ENCODE data around the gene CCDC92. TPM values are rescaled to one million over a fixed set of nuclear protein-coding genes. Genes with fewer than 3 reads are reported as not detected.
"Not testable (repeated sequence)": the region's sequence is repeated elsewhere in the genome, so short reads cannot be mapped to it uniquely, and the experiment has no call there.

Gene CCDC92
- total RNA-seq, 2 donors from 2014 or later: 34.4 to 39.2 TPM

- no peaks in the 10 kb centered on the region for H3K27me3 ChIP-seq
- DNase-seq (ENCODE audit: low spot score): no peak
- H3K9me3 ChIP-seq: no peaks in the 10 kb centered on the region
- H3K4me1 ChIP-seq: no peaks in the 10 kb centered on the region
- no peak overlapping the region for H3K27ac ChIP-seq
- H3K36me3 ChIP-seq: no peaks in the 10 kb centered on the region
- no peak overlapping the region for H3K4me3 ChIP-seq
- TF ChIP-seq CTCF (IDR thresholded peaks at IDR 0.05): no peak
Measured at GRCh38 chr12:123917337-123917850, 55.2 kb downstream of the CCDC92 start.

DNA sequence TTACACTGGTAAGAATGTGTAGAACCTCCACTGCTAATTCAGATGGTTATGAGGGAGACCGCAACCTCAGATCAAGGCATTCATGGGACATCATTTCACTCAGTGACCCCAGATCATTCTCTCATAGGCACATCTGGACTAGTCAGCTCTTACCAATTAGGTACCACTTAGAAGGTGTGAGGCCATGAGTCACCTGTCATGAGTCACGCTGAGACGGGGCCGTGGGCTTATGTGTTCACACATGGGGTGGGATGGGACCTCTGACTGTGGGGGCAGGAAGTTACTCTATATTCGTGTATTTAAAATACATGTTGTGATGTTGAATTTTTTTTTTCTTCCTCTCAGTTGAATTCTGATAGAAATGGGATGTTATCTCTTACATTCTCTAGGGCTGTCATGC, 55.9 kb downstream of the CCDC92 start:
- no peak for TF ChIP-seq CTCF (IDR thresholded peaks at IDR 0.05)
- H3K4me1 ChIP-seq: no peaks in the 10 kb centered on the region
- no peak for DNase-seq (ENCODE audit: low spot score)
- H3K4me3 ChIP-seq: no peak overlapping the region
- H3K27ac ChIP-seq: no peak overlapping the region
- H3K9me3 ChIP-seq: no peaks in the 10 kb centered on the region
- no peaks in the 10 kb centered on the region for H3K27me3 ChIP-seq
- no peaks in the 10 kb centered on the region for H3K36me3 ChIP-seq

DNA sequence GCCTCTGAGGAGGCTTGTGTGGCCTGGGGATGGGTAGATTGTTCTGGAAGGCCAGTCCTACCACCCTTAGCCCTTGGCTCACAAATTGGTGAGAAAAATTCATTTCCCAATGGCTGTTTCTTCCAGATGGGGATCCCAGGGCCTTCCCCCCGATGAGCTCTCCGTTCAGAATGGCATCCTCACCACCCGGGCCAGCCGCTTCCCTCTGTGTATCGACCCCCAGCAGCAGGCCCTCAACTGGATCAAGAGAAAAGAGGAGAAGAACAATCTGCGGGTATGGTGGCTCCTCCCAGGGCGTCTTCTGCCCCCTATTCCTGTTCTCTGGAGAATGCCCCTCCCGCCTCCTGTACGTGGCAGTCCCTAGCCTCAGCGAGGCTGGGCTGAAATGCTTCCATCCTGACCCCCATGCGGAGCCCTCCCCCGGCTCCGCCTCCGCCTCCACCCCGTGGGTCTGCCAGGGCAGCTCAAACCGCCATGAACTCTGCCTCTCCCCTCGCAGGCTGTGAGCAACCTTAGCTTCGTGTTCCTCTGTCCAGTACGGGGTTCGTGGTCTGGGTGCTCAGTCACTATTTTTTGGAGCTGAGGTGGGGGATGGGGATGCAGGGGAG, 57.8 kb downstream of the CCDC92 start:
- Histone ChIP-seq H3K4me3 (no peak overlapping the region), H3K9me3 (no peaks in the 10 kb centered on the region), H3K36me3 (no peaks in the 10 kb centered on the region), H3K27ac (no peak overlapping the region), H3K27me3 (no peaks in the 10 kb centered on the region), H3K4me1 (no peaks in the 10 kb centered on the region)
- no peak for TF ChIP-seq CTCF (IDR thresholded peaks at IDR 0.05)
- DNase-seq (ENCODE audit: low spot score): no peak

DNA sequence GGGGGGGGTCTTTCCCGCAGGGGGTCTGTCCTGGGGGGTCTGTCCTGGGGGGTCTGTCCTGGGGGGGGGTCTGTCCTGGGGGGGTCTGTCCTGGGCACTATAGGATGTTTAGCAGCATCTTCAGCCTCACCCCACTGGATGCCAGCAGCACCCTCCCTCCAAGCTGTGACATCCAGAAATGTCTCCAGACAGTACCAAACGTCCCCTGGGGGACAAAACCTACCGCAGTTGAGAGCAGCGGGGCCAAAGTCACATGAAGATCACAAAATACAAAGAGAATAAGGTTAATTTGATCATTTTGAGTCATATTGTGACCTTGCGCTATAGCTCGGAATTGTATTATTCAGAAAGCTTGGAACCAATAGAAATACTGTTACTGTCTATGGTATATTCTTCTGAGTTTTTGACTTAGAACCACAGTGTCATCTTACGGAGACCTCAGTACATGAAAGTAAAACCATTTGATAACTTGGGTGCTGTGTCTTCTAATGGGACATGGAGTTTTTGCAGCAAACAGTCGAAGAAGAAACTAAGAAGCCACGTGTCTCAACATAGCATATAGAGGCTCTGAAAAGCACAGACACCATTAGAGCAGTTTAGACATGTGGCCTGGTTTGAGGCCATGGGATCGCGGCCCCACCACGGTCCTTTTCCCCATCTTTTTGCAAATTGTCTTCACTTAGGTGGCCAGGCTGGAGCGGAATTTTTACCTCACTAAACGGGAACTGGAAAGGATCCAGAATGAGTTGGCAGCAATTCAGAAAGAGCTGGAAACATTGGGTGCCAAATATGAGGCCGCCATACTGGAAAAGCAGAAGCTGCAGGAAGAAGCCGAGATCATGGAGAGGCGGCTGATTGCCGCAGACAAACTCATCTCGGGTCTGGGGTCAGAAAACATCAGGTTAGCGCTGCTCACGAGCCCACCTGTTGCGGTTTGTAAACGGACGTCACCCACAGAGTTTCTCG, 59.9 kb downstream of the CCDC92 start:
- TF ChIP-seq CTCF (IDR thresholded peaks at IDR 0.05): no peak
- Histone ChIP-seq H3K4me1 (no peaks in the 10 kb centered on the region), H3K27ac (no peak overlapping the region), H3K36me3 (no peaks in the 10 kb centered on the region), H3K27me3 (no peaks in the 10 kb centered on the region), H3K9me3 (no peaks in the 10 kb centered on the region), H3K4me3 (no peak overlapping the region)
- no peak for DNase-seq (ENCODE audit: low spot score)

DNA sequence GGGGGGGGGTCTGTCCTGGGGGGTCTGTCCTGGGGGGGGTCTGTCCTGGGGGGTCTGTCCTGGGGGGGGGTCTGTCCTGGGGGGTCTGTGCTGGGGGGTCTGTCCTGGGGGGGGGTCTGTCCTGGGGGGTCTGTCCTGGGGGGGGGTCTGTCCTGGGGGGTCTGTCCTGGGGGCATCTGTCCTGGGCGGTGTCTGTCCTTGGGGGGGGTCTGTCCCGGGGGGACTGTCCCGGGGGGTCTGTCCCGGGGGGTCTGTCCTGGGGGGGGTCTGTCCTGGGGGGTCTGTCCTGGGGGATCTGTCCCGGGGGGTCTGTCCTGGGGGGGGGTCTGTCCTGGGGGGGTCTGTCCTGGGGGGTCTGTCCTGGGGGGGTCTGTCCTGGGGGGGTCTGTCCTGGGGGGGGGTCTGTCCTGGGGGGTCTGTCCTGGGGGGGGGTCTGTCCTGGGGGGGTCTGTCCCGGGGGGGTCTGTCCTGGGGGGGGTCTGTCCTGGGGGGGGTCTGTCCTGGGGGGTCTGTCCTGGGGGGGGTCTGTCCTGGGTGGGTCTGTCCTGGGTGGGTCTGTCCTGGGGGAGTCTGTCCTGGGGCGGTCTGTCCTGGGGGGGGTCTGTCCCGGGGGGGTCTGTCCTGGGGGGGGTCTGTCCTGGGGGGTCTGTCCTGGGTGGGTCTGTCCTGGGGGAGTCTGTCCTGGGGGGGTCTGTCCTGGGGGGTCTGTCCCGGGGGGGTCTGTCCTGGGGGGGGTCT, 60.8 kb downstream of the CCDC92 start:
- not testable (repeated sequence) for H3K36me3 ChIP-seq; H3K4me1 ChIP-seq; H3K4me3 ChIP-seq; H3K27ac ChIP-seq; DNase-seq (ENCODE audit: low spot score); H3K9me3 ChIP-seq; H3K27me3 ChIP-seq

DNA sequence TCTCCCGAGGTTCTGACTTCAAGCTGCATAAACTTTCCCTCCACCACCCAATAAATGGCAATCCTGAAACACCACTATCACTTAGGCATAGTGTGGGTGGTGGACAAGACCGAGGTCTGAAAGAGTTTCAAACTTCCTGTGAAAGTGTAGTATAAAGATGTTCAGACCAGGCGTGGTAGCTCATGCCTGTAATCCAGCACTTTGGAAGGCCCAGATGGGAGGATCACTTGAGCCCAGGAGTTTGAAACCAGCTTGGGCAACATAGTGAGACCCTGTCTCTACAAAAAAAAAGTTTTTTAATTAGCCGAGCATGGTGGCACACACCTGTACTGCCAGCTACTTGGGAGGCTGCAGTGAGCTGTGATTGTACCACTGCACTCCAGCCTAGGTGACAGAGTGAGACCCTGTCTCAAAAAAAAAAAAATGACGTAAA, 61.9 kb downstream of the CCDC92 start:
- no peaks in the 10 kb centered on the region for H3K36me3 ChIP-seq
- no peaks in the 10 kb centered on the region for H3K9me3 ChIP-seq
- no peak overlapping the region for H3K4me3 ChIP-seq
- H3K27ac ChIP-seq: no peak overlapping the region
- H3K4me1 ChIP-seq: no peaks in the 10 kb centered on the region
- no peak for DNase-seq (ENCODE audit: low spot score)
- TF ChIP-seq CTCF (IDR thresholded peaks at IDR 0.05): no peak
- H3K27me3 ChIP-seq: no peaks in the 10 kb centered on the region

Measured in right atrium auricular region (tissue), 2 donors.